ENCODE results near the gene MASP2.

DNA sequence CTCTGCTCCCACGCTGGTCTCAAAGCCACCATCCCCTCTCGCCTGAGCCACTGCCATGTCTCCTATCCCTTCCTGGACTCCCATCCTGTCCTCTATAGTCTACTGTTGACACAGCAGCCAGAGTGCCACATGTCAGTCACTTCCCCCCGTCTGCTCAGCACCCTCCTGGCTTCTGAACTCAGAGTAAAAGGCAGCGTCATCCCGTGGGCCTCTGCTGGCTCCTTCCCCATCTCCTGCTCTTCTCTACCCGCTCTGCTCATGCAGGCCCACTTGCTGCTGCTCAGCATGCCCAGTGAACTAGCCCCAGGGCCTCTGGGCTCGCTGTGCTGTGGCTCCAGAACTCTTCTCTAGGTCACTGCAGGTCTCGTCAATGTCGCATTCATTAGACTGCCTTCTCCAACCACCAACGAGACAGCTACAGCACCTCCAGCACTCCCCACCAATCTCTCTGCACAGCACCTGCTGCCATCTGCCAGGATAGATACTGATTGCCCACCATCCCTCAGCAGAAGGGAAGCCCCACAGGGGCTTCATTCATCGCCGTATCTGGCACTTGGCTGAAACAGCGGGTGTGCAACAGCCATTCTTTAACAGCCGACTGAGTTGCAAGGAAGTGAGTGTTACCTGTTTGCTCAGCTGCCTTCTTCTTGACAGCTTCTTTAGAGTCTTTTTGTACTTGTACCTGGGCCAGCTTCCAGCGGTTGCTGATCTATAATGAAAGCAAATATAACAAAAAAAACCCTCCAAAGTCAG is 24.6 kb upstream of the MASP2 start:
- TF ChIP-seq, protein P1, sequence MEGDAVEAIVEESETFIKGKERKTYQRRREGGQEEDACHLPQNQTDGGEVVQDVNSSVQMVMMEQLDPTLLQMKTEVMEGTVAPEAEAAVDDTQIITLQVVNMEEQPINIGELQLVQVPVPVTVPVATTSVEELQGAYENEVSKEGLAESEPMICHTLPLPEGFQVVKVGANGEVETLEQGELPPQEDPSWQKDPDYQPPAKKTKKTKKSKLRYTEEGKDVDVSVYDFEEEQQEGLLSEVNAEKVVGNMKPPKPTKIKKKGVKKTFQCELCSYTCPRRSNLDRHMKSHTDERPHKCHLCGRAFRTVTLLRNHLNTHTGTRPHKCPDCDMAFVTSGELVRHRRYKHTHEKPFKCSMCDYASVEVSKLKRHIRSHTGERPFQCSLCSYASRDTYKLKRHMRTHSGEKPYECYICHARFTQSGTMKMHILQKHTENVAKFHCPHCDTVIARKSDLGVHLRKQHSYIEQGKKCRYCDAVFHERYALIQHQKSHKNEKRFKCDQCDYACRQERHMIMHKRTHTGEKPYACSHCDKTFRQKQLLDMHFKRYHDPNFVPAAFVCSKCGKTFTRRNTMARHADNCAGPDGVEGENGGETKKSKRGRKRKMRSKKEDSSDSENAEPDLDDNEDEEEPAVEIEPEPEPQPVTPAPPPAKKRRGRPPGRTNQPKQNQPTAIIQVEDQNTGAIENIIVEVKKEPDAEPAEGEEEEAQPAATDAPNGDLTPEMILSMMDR (IDR thresholded peaks at IDR 0.05; ENCODE audit: insufficient read depth, low read depth, low read length) = no peak
- no peak for TF ChIP-seq EZH2 (IDR thresholded peaks at IDR 0.05; ENCODE audit: insufficient read depth, low read length)
